Common myeloid progenitor, CD34-positive (primary cell): ENCODE measurements around the gene SYTL1.

Source experiments
- CTCF ChIA-PET: fragments of 350-600 bp; sonication (Branson Sonifier 250); formaldehyde crosslinking; loops from one replicate; lab custom pipeline; 2021; ENCODE audit warnings: antibody characterized with exemption; lab: Charles Lee
- POLR2A ChIA-PET: fragments of 350-600 bp; sonication (Branson Sonifier 250); formaldehyde crosslinking; loops from one replicate; lab custom pipeline; 2021; ENCODE audit warnings: antibody characterized with exemption; lab: Charles Lee
- DNase-seq, 3 donors: peaks; one replicate each; pipeline versions ENCODE4 v3.0.0 to v3.0.0-alpha.2; 2013
- H3K27ac ChIP-seq, 2 experiments: 1 replicate in 1 of 2; 2 replicates in 1 of 2; pipeline ENCODE4 v1.7.0; 2013; ENCODE audit warnings: inconsistent platforms in 2 of 2, low read length in 2 of 2, mild to moderate bottlenecking in 2 of 2, low read depth in 1 of 2, moderate library complexity in 1 of 2; ENCODE audit not compliant: severe bottlenecking in 2 of 2, insufficient read depth in 1 of 2, poor library complexity in 1 of 2
- H3K27me3 ChIP-seq, 5 experiments: replicated peaks in 2 of 5; 1 replicate in 3 of 5; 2 replicates in 2 of 5; pipeline versions ENCODE4 v1.6.1 to v1.7.0; 2013; ENCODE audit warnings: low read length in 4 of 5, mild to moderate bottlenecking in 2 of 5, moderate library complexity in 2 of 5, inconsistent platforms in 1 of 5; ENCODE audit not compliant: insufficient read depth in 5 of 5, control insufficient read depth in 4 of 5
- H3K36me3 ChIP-seq, 4 experiments: 1 replicate in 2 of 4; 2 replicates in 2 of 4; pipeline versions ENCODE4 v1.6.1 to v1.7.0; 2013; ENCODE audit warnings: low read length in 3 of 4, control low read depth in 1 of 4, mild to moderate bottlenecking in 1 of 4; ENCODE audit not compliant: control insufficient read depth in 4 of 4, insufficient read depth in 4 of 4
- H3K4me1 ChIP-seq, 4 experiments: 1 replicate in 3 of 4; 2 replicates in 1 of 4; pipeline versions ENCODE4 v1.6.1 to v1.7.1; 2013; ENCODE audit warnings: low read length in 3 of 4, mild to moderate bottlenecking in 3 of 4, control low read depth in 1 of 4, inconsistent platforms in 1 of 4, moderate library complexity in 1 of 4; ENCODE audit not compliant: control insufficient read depth in 4 of 4, insufficient read depth in 4 of 4; ENCODE audit errors: control extremely low read depth in 1 of 4
- H3K4me3 ChIP-seq, 7 experiments: 1 replicate in 4 of 7; 2 replicates in 3 of 7; pipeline versions ENCODE4 v1.5.1 to v1.7.0; 2013; ENCODE audit warnings: mild to moderate bottlenecking in 7 of 7, low read length in 6 of 7, moderate library complexity in 6 of 7, inconsistent platforms in 2 of 7, low read depth in 2 of 7, control low read depth in 1 of 7; ENCODE audit not compliant: insufficient read depth in 4 of 7, control insufficient read depth in 1 of 7; ENCODE audit errors: extremely low read depth in 1 of 7
- H3K9me3 ChIP-seq, 5 experiments: 1 replicate in 4 of 5; 2 replicates in 1 of 5; pipeline versions ENCODE4 v1.6.1 to v1.7.1; 2013; ENCODE audit warnings: low read length in 4 of 5, mild to moderate bottlenecking in 2 of 5, inconsistent platforms in 1 of 5, low read depth in 1 of 5, moderate library complexity in 1 of 5; ENCODE audit not compliant: control insufficient read depth in 4 of 5, insufficient read depth in 2 of 5; ENCODE audit errors: control extremely low read depth in 1 of 5
- WGBS: methylation state at CpG from one replicate; pipeline ENCODE4 v1.1.5; 2013; ENCODE audit not compliant: insufficient coverage; 5-methylcytosine and 5-hydroxymethylcytosine counted together

The SYTL1 gene

GRCh38 chr1:27356619-27357280 lies 14.9 kb downstream of the SYTL1 start:
- WGBS, result 87% methylated on average over 36 of the region's 37 CpGs
- H3K9me3 ChIP-seq, result no peaks in the 10 kb centered on the region
- peaks cover 0 to 25% (median 7%) of the 10 kb centered on the region in 4 experiments for H3K36me3 ChIP-seq
- peak overlapping the region in 3 of 7 experiments; percentile 19 to 73 (median 57) for H3K4me3 ChIP-seq
- ChIA-PET CTCF (interaction anchor here (0.5 to 10.3 kb wide), 23 partner anchors 8 to 1024 kb away, joined by 3 to 102 read pairs (median 6); partner anchors contain the start of genes GPR3, MAP3K6 and SYTL1), POLR2A (interaction anchor here (0.6 to 1.4 kb wide), 7 partner anchors 9 to 304 kb away, joined by 3 to 5 read pairs (median 3); partner anchors contain the start of gene SYTL1)
- peak in 2 of 3 donors; percentile 15 to 22 for DNase-seq
- H3K27ac ChIP-seq, result no peak overlapping the region
- H3K27me3 ChIP-seq, result no peaks in the 10 kb centered on the region
- H3K4me1 ChIP-seq, result peaks cover 0 to 33% (median 19%) of the 10 kb centered on the region in 4 experiments

GRCh38 chr1:27357281-27358037 lies 15.6 kb downstream of the SYTL1 start:
- H3K27me3 ChIP-seq, result no peaks in the 10 kb centered on the region
- ChIA-PET POLR2A (interaction anchor here (0.6 to 1.4 kb wide), 8 partner anchors 8 to 640 kb away, joined by 3 to 5 read pairs (median 3); partner anchors contain the start of gene SYTL1), CTCF (interaction anchor here (0.5 to 10.3 kb wide), 22 partner anchors 9 to 1024 kb away, joined by 3 to 102 read pairs (median 5); partner anchors contain the start of genes MAP3K6 and SYTL1)
- 17% methylated on average over 33 of the region's 40 CpGs for WGBS
- H3K4me1 ChIP-seq, result peaks cover 0 to 33% (median 19%) of the 10 kb centered on the region in 4 experiments
- H3K27ac ChIP-seq, result no peak overlapping the region
- peak overlapping the region in 4 of 7 experiments; percentile 19 to 73 (median 55) for H3K4me3 ChIP-seq
- H3K36me3 ChIP-seq, result peaks cover 0 to 28% (median 7%) of the 10 kb centered on the region in 4 experiments
- no peaks in the 10 kb centered on the region for H3K9me3 ChIP-seq
- DNase-seq, result peak; percentile 75 to 85 (median 84)

- CTCF ChIA-PET, result interaction anchor here (0.7 to 10.3 kb wide), 18 partner anchors 9 to 250 kb away, joined by 3 to 102 read pairs (median 10); partner anchors contain the start of genes MAP3K6 and SYTL1
- no peak overlapping the region for H3K4me3 ChIP-seq
- no peaks in the 10 kb centered on the region for H3K27me3 ChIP-seq
- H3K9me3 ChIP-seq, result no peaks in the 10 kb centered on the region
- H3K36me3 ChIP-seq, result peaks cover 0 to 32% (median 6%) of the 10 kb centered on the region in 4 experiments
- DNase-seq, result no peak
- POLR2A ChIA-PET, result interaction anchor here (0.6 to 1.4 kb wide), 6 partner anchors 11 to 641 kb away, joined by 3 to 5 read pairs (median 3); no protein-coding TSS in a partner anchor
- WGBS, result 96% methylated on average over 15 of the region's 21 CpGs
- no peak overlapping the region for H3K27ac ChIP-seq
- peaks cover 0 to 33% (median 19%) of the 10 kb centered on the region in 4 experiments for H3K4me1 ChIP-seq
Measured at GRCh38 chr1:27358038-27358927, 16.5 kb downstream of the SYTL1 start.

- Histone ChIP-seq H3K36me3 (peaks cover 0 to 29% (median 3%) of the 10 kb centered on the region in 4 experiments), H3K9me3 (no peaks in the 10 kb centered on the region), H3K4me3 (no peak overlapping the region), H3K27ac (no peak overlapping the region), H3K4me1 (peaks cover 0 to 33% (median 19%) of the 10 kb centered on the region in 4 experiments), H3K27me3 (no peaks in the 10 kb centered on the region)
- CTCF ChIA-PET, result interaction anchor here (1.0 to 10.3 kb wide), 13 partner anchors 9 to 63 kb away, joined by 3 to 102 read pairs (median 16); partner anchors contain the start of genes MAP3K6 and SYTL1
- WGBS, result 94% methylated on average over 5 of the region's 5 CpGs
- POLR2A ChIA-PET, result no interaction called here
- DNase-seq, result no peak
Measured at GRCh38 chr1:27358928-27359313, 17.1 kb downstream of the SYTL1 start.

- WGBS, result 66% methylated on average over 7 of the region's 9 CpGs
- Histone ChIP-seq H3K27ac (no peak overlapping the region), H3K4me3 (peak overlapping the region in 5 of 7 experiments; percentile 31 to 74 (median 63)), H3K27me3 (no peaks in the 10 kb centered on the region), H3K9me3 (no peaks in the 10 kb centered on the region), H3K36me3 (peaks cover 0 to 29% (median 3%) of the 10 kb centered on the region in 4 experiments), H3K4me1 (peaks cover 0 to 39% (median 22%) of the 10 kb centered on the region in 4 experiments)
- ChIA-PET CTCF (interaction anchor here (1.0 to 10.3 kb wide), 7 partner anchors 8 to 38 kb away, joined by 3 to 102 read pairs (median 21); partner anchors contain the start of genes MAP3K6 and SYTL1), POLR2A (no interaction called here)
- DNase-seq, result peak in 1 of 3 donors; percentile 13
Measured at GRCh38 chr1:27359822-27360158, 18.0 kb downstream of the SYTL1 start.
